ENCODE measurements around the gene ATF2. TPM values are rescaled to one million over a fixed set of nuclear protein-coding genes. Genes with fewer than 3 reads are reported as not detected.

The ATF2 gene
- polyA plus RNA-seq, 6 donors from 2014 or later: 22.9 to 42.8 (median 35.4) TPM

GRCh38 chr2:175180701-175181103 lies 12.7 kb upstream of the ATF2 start:
- no peak for DNase-seq
- H3K9me3 Mint-ChIP-seq: peaks cover 0 to 4% (median 0%) of the 10 kb centered on the region in 7 donors
- ATAC-seq (ENCODE audit: low read depth in 2 of 2): peak; percentile 30 to 33
- H3K27ac Mint-ChIP-seq: peak overlapping the region; percentile 83 to 97 (median 92)
- H3K4me1 Mint-ChIP-seq: peaks cover 20 to 24% (median 23%) of the 10 kb centered on the region in 3 donors
- peaks cover 0 to 9% (median 9%) of the 10 kb centered on the region in 3 donors for H3K27me3 Mint-ChIP-seq
- H3K36me3 Mint-ChIP-seq: peaks cover 9 to 11% of the 10 kb centered on the region in 2 donors
- peak overlapping the region; percentile 77 to 97 (median 94) for H3K4me3 Mint-ChIP-seq

GRCh38 chr2:175176624-175177023 lies 8.6 kb upstream of the ATF2 start:
- Mint-ChIP-seq H3K27me3 (no peaks in the 10 kb centered on the region), H3K4me1 (peaks cover 18 to 26% (median 25%) of the 10 kb centered on the region in 3 donors), H3K4me3 (no peak overlapping the region), H3K36me3 (peaks cover 10 to 13% of the 10 kb centered on the region in 2 donors), H3K27ac (no peak overlapping the region), H3K9me3 (peaks cover 0 to 2% (median 0%) of the 10 kb centered on the region in 7 donors)
- no peak for DNase-seq
- ATAC-seq (ENCODE audit: low read depth in 2 of 2): no peak

GRCh38 chr2:175175896-175176295 lies 7.9 kb upstream of the ATF2 start:
- DNase-seq (no peak), ATAC-seq (ENCODE audit: low read depth in 2 of 2) (no peak)
- peaks cover 8 to 9% of the 10 kb centered on the region in 2 donors for H3K36me3 Mint-ChIP-seq
- H3K27me3 Mint-ChIP-seq: no peaks in the 10 kb centered on the region
- peaks cover 16 to 24% (median 23%) of the 10 kb centered on the region in 3 donors for H3K4me1 Mint-ChIP-seq
- H3K4me3 Mint-ChIP-seq: no peak overlapping the region
- no peak overlapping the region for H3K27ac Mint-ChIP-seq
- H3K9me3 Mint-ChIP-seq: no peaks in the 10 kb centered on the region

- H3K4me3 Mint-ChIP-seq: peak overlapping the region in 1 of 8 donors; percentile 5
- H3K27ac Mint-ChIP-seq: no peak overlapping the region
Measured at GRCh38 chr2:175175320-175175719, 7.3 kb upstream of the ATF2 start.

GRCh38 chr2:175170659-175171304 lies 2.8 kb upstream of the ATF2 start:
- Mint-ChIP-seq H3K4me3 (peak overlapping the region in 2 of 8 donors; percentile 36 to 77), H3K27ac (peak overlapping the region in 2 of 6 donors; percentile 45 to 72), H3K9me3 (no peaks in the 10 kb centered on the region), H3K36me3 (peaks cover 5 to 8% of the 10 kb centered on the region in 2 donors), H3K4me1 (peaks cover 26 to 34% (median 29%) of the 10 kb centered on the region in 3 donors), H3K27me3 (no peaks in the 10 kb centered on the region)
- ATAC-seq (ENCODE audit: low read depth in 2 of 2) (no peak), DNase-seq (peak; percentile 18)

More at GRCh38 chr2:175175320-175175719, 7.3 kb upstream of the ATF2 start:
- peaks cover 16 to 23% (median 22%) of the 10 kb centered on the region in 3 donors for H3K4me1 Mint-ChIP-seq
- H3K9me3 Mint-ChIP-seq: no peaks in the 10 kb centered on the region
- peaks cover 5 to 9% of the 10 kb centered on the region in 2 donors for H3K36me3 Mint-ChIP-seq
- no peak for DNase-seq
- H3K27me3 Mint-ChIP-seq: no peaks in the 10 kb centered on the region
- no peak for ATAC-seq (ENCODE audit: low read depth in 2 of 2)

GRCh38 chr2:175169191-175169590 lies 1.2 kb upstream of the ATF2 start:
- peaks cover 22 to 32% (median 30%) of the 10 kb centered on the region in 3 donors for H3K4me1 Mint-ChIP-seq
- H3K27ac Mint-ChIP-seq: no peak overlapping the region
- peak overlapping the region in 6 of 8 donors; percentile 89 to 99 (median 96) for H3K4me3 Mint-ChIP-seq
- H3K27me3 Mint-ChIP-seq: no peaks in the 10 kb centered on the region
- ATAC-seq (ENCODE audit: low read depth in 2 of 2) (no peak), DNase-seq (no peak)
- no peaks in the 10 kb centered on the region for H3K9me3 Mint-ChIP-seq
- no peaks in the 10 kb centered on the region for H3K36me3 Mint-ChIP-seq

- Mint-ChIP-seq H3K36me3 (no peaks in the 10 kb centered on the region), H3K9me3 (no peaks in the 10 kb centered on the region), H3K4me3 (peak overlapping the region; percentile 89 to 100 (median 96)), H3K27me3 (no peaks in the 10 kb centered on the region), H3K27ac (peak overlapping the region; percentile 94 to 99 (median 96)), H3K4me1 (peaks cover 22 to 31% (median 30%) of the 10 kb centered on the region in 3 donors)
- ATAC-seq (ENCODE audit: low read depth in 2 of 2): peak; percentile 16 to 17
- no peak for DNase-seq
Measured at GRCh38 chr2:175168564-175168945, 552 bp upstream of the ATF2 start.

GRCh38 chr2:175167076-175167791 lies 769 bp downstream of the ATF2 start:
- Mint-ChIP-seq H3K27me3 (no peaks in the 10 kb centered on the region), H3K4me3 (peak overlapping the region; percentile 89 to 100 (median 96)), H3K36me3 (no peaks in the 10 kb centered on the region), H3K9me3 (no peaks in the 10 kb centered on the region), H3K27ac (peak overlapping the region; percentile 94 to 99 (median 96)), H3K4me1 (peaks cover 22 to 39% (median 23%) of the 10 kb centered on the region in 3 donors)
- ATAC-seq (ENCODE audit: low read depth in 2 of 2) (no peak), DNase-seq (no peak)

- no peak for DNase-seq
- H3K4me3 Mint-ChIP-seq: peak overlapping the region in 6 of 8 donors; percentile 42 to 99 (median 90)
- no peaks in the 10 kb centered on the region for H3K27me3 Mint-ChIP-seq
- no peaks in the 10 kb centered on the region for H3K36me3 Mint-ChIP-seq
- no peak for ATAC-seq (ENCODE audit: low read depth in 2 of 2)
- H3K4me1 Mint-ChIP-seq: peaks cover 23 to 48% (median 29%) of the 10 kb centered on the region in 3 donors
- no peak overlapping the region for H3K27ac Mint-ChIP-seq
- H3K9me3 Mint-ChIP-seq: no peaks in the 10 kb centered on the region
Measured at GRCh38 chr2:175166216-175166824, 1.7 kb downstream of the ATF2 start.

- Mint-ChIP-seq H3K36me3 (no peaks in the 10 kb centered on the region), H3K27ac (peak overlapping the region in 2 of 6 donors; percentile 33 to 54), H3K4me3 (no peak overlapping the region), H3K9me3 (no peaks in the 10 kb centered on the region), H3K4me1 (peaks cover 20 to 52% (median 30%) of the 10 kb centered on the region in 3 donors), H3K27me3 (no peaks in the 10 kb centered on the region)
- DNase-seq (no peak), ATAC-seq (ENCODE audit: low read depth in 2 of 2) (no peak)
Measured at GRCh38 chr2:175164235-175164634, 3.8 kb downstream of the ATF2 start.

- H3K4me1 Mint-ChIP-seq: peaks cover 20 to 49% (median 36%) of the 10 kb centered on the region in 3 donors
- no peaks in the 10 kb centered on the region for H3K9me3 Mint-ChIP-seq
- no peak overlapping the region for H3K27ac Mint-ChIP-seq
Measured at GRCh38 chr2:175158894-175159293, 9.1 kb downstream of the ATF2 start.

GRCh38 chr2:175156534-175156933 lies 11.5 kb downstream of the ATF2 start:
- no peak overlapping the region for H3K27ac Mint-ChIP-seq
- no peaks in the 10 kb centered on the region for H3K27me3 Mint-ChIP-seq
- H3K4me3 Mint-ChIP-seq: no peak overlapping the region
- DNase-seq: no peak
- peaks cover 0 to 3% of the 10 kb centered on the region in 2 donors for H3K36me3 Mint-ChIP-seq
- peaks cover 25 to 35% (median 32%) of the 10 kb centered on the region in 3 donors for H3K4me1 Mint-ChIP-seq
- no peak for ATAC-seq (ENCODE audit: low read depth in 2 of 2)
- no peaks in the 10 kb centered on the region for H3K9me3 Mint-ChIP-seq

More at GRCh38 chr2:175158894-175159293, 9.1 kb downstream of the ATF2 start:
- Mint-ChIP-seq H3K27me3 (no peaks in the 10 kb centered on the region), H3K36me3 (peaks cover 0 to 3% of the 10 kb centered on the region in 2 donors), H3K4me3 (no peak overlapping the region)
- ATAC-seq (ENCODE audit: low read depth in 2 of 2): no peak
- no peak for DNase-seq

- H3K4me1 Mint-ChIP-seq: peaks cover 18 to 21% (median 20%) of the 10 kb centered on the region in 3 donors
Measured at GRCh38 chr2:175154661-175155082, 13.3 kb downstream of the ATF2 start.

More at GRCh38 chr2:175154661-175155082, 13.3 kb downstream of the ATF2 start:
- DNase-seq (no peak), ATAC-seq (ENCODE audit: low read depth in 2 of 2) (no peak)
- Mint-ChIP-seq H3K27ac (peak overlapping the region in 1 of 6 donors; percentile 24), H3K4me3 (no peak overlapping the region), H3K36me3 (peaks cover 3 to 4% of the 10 kb centered on the region in 2 donors), H3K27me3 (no peaks in the 10 kb centered on the region), H3K9me3 (no peaks in the 10 kb centered on the region)
